ENCODE data around the gene NPAS3.

DNA sequence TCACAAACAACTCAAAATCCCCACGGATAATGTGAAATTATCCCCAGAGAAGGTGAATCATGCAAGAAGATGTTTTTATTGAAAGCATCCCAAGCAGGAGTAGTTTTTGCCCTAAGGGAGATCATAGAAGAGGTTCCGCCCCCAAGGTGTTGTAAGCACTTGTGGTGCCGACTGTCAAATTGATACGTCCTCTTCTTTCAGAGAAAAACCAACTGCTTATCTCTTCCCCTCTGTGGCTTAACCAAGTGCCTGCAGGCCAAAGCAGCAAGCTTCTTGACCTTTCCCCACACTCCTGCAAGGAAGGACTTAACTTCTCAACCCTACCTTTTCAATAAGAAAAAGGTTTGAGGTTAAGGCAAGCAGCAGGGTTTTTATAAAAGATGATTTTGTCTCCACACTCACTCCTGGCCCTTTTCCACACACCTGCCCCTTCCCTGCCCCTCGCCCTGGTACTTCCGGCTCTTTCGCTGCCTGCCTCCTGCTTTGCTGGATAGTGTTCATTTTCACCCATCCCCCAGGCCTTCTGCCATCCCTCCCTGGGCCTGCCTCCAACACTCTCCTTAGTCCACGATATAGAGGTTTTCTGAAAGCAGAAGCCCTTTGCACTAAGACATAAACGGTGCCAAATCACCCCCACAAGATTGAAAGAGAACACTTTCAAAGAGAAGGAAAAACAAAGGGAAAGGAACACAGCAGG is 897.7 kb downstream of the NPAS3 start:
- TF ChIP-seq POLR2AphosphoS5 (IDR thresholded peaks at IDR 0.05; ENCODE audit: borderline replicate concordance, low read depth, low read length), result no peak
- no peak for TF ChIP-seq EZH2 (IDR thresholded peaks at IDR 0.05)
- TF ChIP-seq FOXP2 (optimal IDR thresholded peaks at IDR 0.05; ENCODE audit: control extremely low read depth, extremely low read length, insufficient read depth), result no peak
